Neural progenitor cell (in vitro differentiated cells): ENCODE data around the gene TTC23L.

Experiments
- EZH2 ChIP-seq: fragments of 200-600 bp; sonication (generic); IDR thresholded peaks from 2 replicates; pipeline ENCODE4 v1.6.1; 2017; ENCODE audit warnings: antibody characterized with exemption, mild to moderate bottlenecking, moderate library complexity
- TF ChIP-seq, protein P1 (sequence below): fragments of 200-600 bp; sonication (generic); IDR thresholded peaks from 2 replicates; pipeline ENCODE4 v1.5.1; 2017; ENCODE audit warnings: antibody characterized with exemption, mild to moderate bottlenecking

- TF ChIP-seq, protein P1, sequence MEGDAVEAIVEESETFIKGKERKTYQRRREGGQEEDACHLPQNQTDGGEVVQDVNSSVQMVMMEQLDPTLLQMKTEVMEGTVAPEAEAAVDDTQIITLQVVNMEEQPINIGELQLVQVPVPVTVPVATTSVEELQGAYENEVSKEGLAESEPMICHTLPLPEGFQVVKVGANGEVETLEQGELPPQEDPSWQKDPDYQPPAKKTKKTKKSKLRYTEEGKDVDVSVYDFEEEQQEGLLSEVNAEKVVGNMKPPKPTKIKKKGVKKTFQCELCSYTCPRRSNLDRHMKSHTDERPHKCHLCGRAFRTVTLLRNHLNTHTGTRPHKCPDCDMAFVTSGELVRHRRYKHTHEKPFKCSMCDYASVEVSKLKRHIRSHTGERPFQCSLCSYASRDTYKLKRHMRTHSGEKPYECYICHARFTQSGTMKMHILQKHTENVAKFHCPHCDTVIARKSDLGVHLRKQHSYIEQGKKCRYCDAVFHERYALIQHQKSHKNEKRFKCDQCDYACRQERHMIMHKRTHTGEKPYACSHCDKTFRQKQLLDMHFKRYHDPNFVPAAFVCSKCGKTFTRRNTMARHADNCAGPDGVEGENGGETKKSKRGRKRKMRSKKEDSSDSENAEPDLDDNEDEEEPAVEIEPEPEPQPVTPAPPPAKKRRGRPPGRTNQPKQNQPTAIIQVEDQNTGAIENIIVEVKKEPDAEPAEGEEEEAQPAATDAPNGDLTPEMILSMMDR, result no peak
- no peak for TF ChIP-seq EZH2
These were observed 20.3 kb downstream of the TTC23L start for GRCh38 chr5:34859253-34859652.
